Lung (tissue), 16 donors: ENCODE data around the gene ATXN10. TPM values are rescaled to one million over a fixed set of nuclear protein-coding genes. Genes with fewer than 3 reads are reported as not detected.
"Not testable (repeated sequence)": the region's sequence is repeated elsewhere in the genome, so short reads cannot be mapped to it uniquely, and the experiment has no call there.

Experiments
- ATAC-seq: fragments of 200-7000 bp; cut with Tn5 transposase; one replicate; pipeline ENCODE4 v1.9.1; 2020; ENCODE audit warnings: moderate number of reproducible peaks; ENCODE audit not compliant: insufficient read depth, low FRiP score
- DNase-seq, 3 donors: peaks; one replicate each; pipeline ENCODE4 v3.0.0-alpha.2; 2013 to 2017
- H3K27ac ChIP-seq, 2 donors: one replicate each; pipeline ENCODE4 v1.5.1; 2013; ENCODE audit warnings: mild to moderate bottlenecking in 2 of 2, moderate library complexity in 2 of 2, control low read depth in 1 of 2, inconsistent platforms in 1 of 2, low read depth in 1 of 2, low read length in 1 of 2
- H3K27me3 ChIP-seq, 3 donors: one replicate each; pipeline ENCODE4 v1.5.1; 2013; ENCODE audit warnings: low read length in 2 of 3; ENCODE audit not compliant: control insufficient read depth in 3 of 3, insufficient read depth in 3 of 3
- H3K36me3 ChIP-seq, 4 donors: one replicate each; pipeline ENCODE4 v1.5.1; 2013; ENCODE audit warnings: low read length in 4 of 4, mild to moderate bottlenecking in 1 of 4, moderate library complexity in 1 of 4; ENCODE audit not compliant: control insufficient read depth in 4 of 4, insufficient read depth in 4 of 4
- H3K4me1 ChIP-seq, 5 donors: one replicate each; pipeline ENCODE4 v1.5.1; 2013; ENCODE audit warnings: low read length in 5 of 5, mild to moderate bottlenecking in 2 of 5, moderate library complexity in 1 of 5; ENCODE audit not compliant: control insufficient read depth in 5 of 5, insufficient read depth in 5 of 5
- H3K4me3 ChIP-seq: one replicate; pipeline ENCODE4 v1.5.1; 2013; ENCODE audit warnings: mild to moderate bottlenecking, control low read depth, moderate library complexity
- H3K9ac ChIP-seq, 2 donors: one replicate each; pipeline ENCODE4 v1.5.1; 2013; ENCODE audit warnings: low read length in 2 of 2, control low read depth in 1 of 2; ENCODE audit not compliant: insufficient read depth in 1 of 2
- H3K9me3 ChIP-seq, 4 donors: one replicate each; pipeline ENCODE4 v1.5.1; 2013; ENCODE audit warnings: low read length in 3 of 4, mild to moderate bottlenecking in 1 of 4, moderate library complexity in 1 of 4; ENCODE audit not compliant: control insufficient read depth in 4 of 4, insufficient read depth in 3 of 4
- CTCF ChIP-seq: IDR thresholded peaks from 2 replicates; pipeline ENCODE4 v1.5.1; 2012; ENCODE audit warnings: mild to moderate bottlenecking; ENCODE audit errors: control extremely low read depth, extremely low read depth
- WGBS, 2 donors: extraction: QIAGEN DNeasy Blood & Tissue Kit; methylation state at CpG; one replicate each; pipeline ENCODE4 v1.1.7; 2013; 5-methylcytosine and 5-hydroxymethylcytosine counted together
- long read RNA-seq, 5 donors: transcript quantifications; one replicate each; lab custom pipeline, GENCODE V29; 2026
- polyA plus RNA-seq, 2 donors: library from polyadenylated mRNA; stranded (reverse); fragments of 200-250 nt; gene quantifications; one replicate each; pipeline ENCODE4 v1.2.1, GENCODE V29; 2013
- total RNA-seq, 2 donors: library from RNA; depleted of rRNA in 1 of 2; stranded (reverse); fragments of >200 nt in 1 of 2; gene quantifications; one replicate each; pipeline ENCODE4 v1.2.1, GENCODE V29; 2014 to 2021
- donor health status: control.
- donor health status: control.
- donor health status: Bipolar disorder and iron deficiency.
- donor health status: healthy.
- donor health status: DM: yes; HTN: yes; CAD: no.

Gene ATXN10
- total RNA-seq (100 to 1,000 TPM; 120 to 164 TPM), polyA plus RNA-seq (10 to 100 TPM; 41.9 to 64.7 TPM)
- long read RNA-seq, donor 1, transcript ATXN10-201 (12 exons, 3,329 nt) = major isoform, 64 of 87 reads
- long read RNA-seq, donor 1, partial matches to known transcripts = 22 of 87 reads
- long read RNA-seq, donor 1, other reads (novel, unspliced or antisense) = 0 of 87 reads
- long read RNA-seq, donor 2, transcript ATXN10-201 (12 exons, 3,329 nt) = major isoform, 13 of 25 reads
- long read RNA-seq, donor 2, partial matches to known transcripts = 12 of 25 reads
- long read RNA-seq, donor 2, other reads (novel, unspliced or antisense) = 0 of 25 reads
- long read RNA-seq, donor 3, transcript ATXN10-201 (12 exons, 3,329 nt) = major isoform, 31 of 41 reads
- long read RNA-seq, donor 3, partial matches to known transcripts = 10 of 41 reads
- long read RNA-seq, donor 3, other reads (novel, unspliced or antisense) = 0 of 41 reads
- long read RNA-seq, donor 4, transcript ATXN10-201 (12 exons, 3,329 nt) = major isoform, 17 of 42 reads
- long read RNA-seq, donor 4, partial matches to known transcripts = 25 of 42 reads
- long read RNA-seq, donor 4, other reads (novel, unspliced or antisense) = 0 of 42 reads
- long read RNA-seq, donor 5, transcript ATXN10-201 (12 exons, 3,329 nt) = major isoform, 56 of 84 reads
- long read RNA-seq, donor 5, partial matches to known transcripts = 28 of 84 reads
- long read RNA-seq, donor 5, other reads (novel, unspliced or antisense) = 0 of 84 reads

- WGBS, 2 donors = 0% methylated on average over 46 to 89 of the region's 89 CpGs
- H3K9me3 ChIP-seq = no peaks in the 10 kb centered on the region
- H3K9ac ChIP-seq = peak within 1 kb of the TSS; percentile 68 to 82
- H3K27ac ChIP-seq = peak within 1 kb of the TSS; percentile 64 to 88
- H3K36me3 ChIP-seq = no peaks in the 10 kb centered on the region
- H3K4me1 ChIP-seq = peaks cover 6 to 21% (median 8%) of the 10 kb centered on the region in 5 donors
- peak within 1 kb of the TSS; percentile 68 for H3K4me3 ChIP-seq
- DNase-seq = peak; percentile 88 to 91 (median 88)
- TF ChIP-seq CTCF = no peak
- no peaks in the 10 kb centered on the region for H3K27me3 ChIP-seq
- ATAC-seq = peak; percentile 84
Measured at GRCh38 chr22:45671783-45672563, at the start of gene ATXN10. Gene ATXN10 (plus strand): TSS chr22:45671834. CDS start chr22:45672064, 230 bp downstream.

- H3K9ac ChIP-seq = no peak overlapping the region
- no peak for DNase-seq
Measured at GRCh38 chr22:45621836-45622600, 49.6 kb upstream of the ATXN10 start.

GRCh38 chr22:45623464-45624145 lies 48.0 kb upstream of the ATXN10 start:
- not testable (repeated sequence) for H3K9ac ChIP-seq, H3K4me3 ChIP-seq, H3K27ac ChIP-seq, DNase-seq, H3K27me3 ChIP-seq, ATAC-seq, H3K4me1 ChIP-seq, H3K9me3 ChIP-seq, H3K36me3 ChIP-seq
- 73 to 82% methylated on average over 3 of the region's 3 CpGs for WGBS, 2 donors

More at GRCh38 chr22:45621836-45622600, 49.6 kb upstream of the ATXN10 start:
- Histone ChIP-seq H3K27me3 (no peaks in the 10 kb centered on the region), H3K27ac (no peak overlapping the region), H3K4me3 (no peak overlapping the region), H3K4me1 (no peaks in the 10 kb centered on the region), H3K36me3 (peaks cover 0 to 3% (median 0%) of the 10 kb centered on the region in 4 donors), H3K9me3 (no peaks in the 10 kb centered on the region)
- WGBS, 2 donors = 85 to 86% methylated on average over 11 of the region's 11 CpGs
- no peak for TF ChIP-seq CTCF
- no peak for ATAC-seq
